HFF-Myc (cell line): ENCODE results near the gene CDH13.

Source experiments
- DNase-seq: peaks from one replicate; pipeline ENCODE4 v3.0.0-alpha.2; 2011; ENCODE audit warnings: low read depth; ENCODE audit errors: extremely low read depth
- H3K4me3 ChIP-seq: replicated peaks from 2 replicates; pipeline ENCODE4 v1.5.1; 2011; ENCODE audit warnings: low read depth, mild to moderate bottlenecking, control low read depth, low read length
- TF ChIP-seq, protein P1 (sequence below): IDR thresholded peaks from 2 replicates; pipeline ENCODE4 v1.5.1; 2012; ENCODE audit warnings: mild to moderate bottlenecking, low read depth, low read length, control low read depth; ENCODE audit errors: missing control alignments

CDH13 gene

DNA sequence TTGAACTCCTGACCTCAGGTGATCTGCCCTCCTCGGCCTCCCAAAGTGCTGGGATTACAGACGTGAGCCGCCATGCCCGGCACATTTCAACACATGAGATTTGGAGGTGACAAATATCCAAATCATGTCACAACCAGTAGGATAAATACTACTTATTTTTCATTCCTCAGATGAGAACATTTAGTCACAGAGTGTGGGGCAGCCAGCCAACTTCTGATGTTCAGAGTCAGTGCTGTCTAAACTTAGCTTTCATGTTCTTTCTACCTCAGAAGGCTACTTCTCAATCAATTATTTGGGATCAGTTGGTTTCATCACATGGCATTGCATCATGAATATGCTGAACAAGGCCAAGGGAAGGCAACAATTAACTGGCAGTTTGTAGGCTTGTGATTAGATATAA, 134.5 kb downstream of the CDH13 start:
- no peak overlapping the region for H3K4me3 ChIP-seq
- DNase-seq, result no peak
- TF ChIP-seq, protein P1, sequence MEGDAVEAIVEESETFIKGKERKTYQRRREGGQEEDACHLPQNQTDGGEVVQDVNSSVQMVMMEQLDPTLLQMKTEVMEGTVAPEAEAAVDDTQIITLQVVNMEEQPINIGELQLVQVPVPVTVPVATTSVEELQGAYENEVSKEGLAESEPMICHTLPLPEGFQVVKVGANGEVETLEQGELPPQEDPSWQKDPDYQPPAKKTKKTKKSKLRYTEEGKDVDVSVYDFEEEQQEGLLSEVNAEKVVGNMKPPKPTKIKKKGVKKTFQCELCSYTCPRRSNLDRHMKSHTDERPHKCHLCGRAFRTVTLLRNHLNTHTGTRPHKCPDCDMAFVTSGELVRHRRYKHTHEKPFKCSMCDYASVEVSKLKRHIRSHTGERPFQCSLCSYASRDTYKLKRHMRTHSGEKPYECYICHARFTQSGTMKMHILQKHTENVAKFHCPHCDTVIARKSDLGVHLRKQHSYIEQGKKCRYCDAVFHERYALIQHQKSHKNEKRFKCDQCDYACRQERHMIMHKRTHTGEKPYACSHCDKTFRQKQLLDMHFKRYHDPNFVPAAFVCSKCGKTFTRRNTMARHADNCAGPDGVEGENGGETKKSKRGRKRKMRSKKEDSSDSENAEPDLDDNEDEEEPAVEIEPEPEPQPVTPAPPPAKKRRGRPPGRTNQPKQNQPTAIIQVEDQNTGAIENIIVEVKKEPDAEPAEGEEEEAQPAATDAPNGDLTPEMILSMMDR, result no peak

DNA sequence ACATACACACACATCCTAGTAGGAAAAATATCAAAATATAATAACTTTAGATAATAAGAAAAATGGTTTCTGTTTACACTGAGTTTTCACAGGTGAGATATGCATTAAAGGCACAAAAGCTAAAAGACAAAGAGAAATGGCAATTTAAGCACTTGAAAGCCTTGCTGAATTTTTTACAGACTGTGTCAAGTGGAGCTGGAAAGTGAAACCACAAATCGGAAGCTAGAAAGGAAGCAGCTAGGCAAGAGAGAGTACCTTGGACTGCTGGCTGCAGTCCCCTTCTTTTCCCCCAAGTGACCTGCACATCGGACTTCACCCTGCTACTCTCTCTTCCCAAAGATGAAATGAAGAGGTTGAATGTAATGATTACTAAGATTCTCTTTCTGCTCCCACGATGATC, 135.1 kb downstream of the CDH13 start:
- TF ChIP-seq, protein P1, result no peak
- no peak for DNase-seq
- H3K4me3 ChIP-seq, result no peak overlapping the region

DNA sequence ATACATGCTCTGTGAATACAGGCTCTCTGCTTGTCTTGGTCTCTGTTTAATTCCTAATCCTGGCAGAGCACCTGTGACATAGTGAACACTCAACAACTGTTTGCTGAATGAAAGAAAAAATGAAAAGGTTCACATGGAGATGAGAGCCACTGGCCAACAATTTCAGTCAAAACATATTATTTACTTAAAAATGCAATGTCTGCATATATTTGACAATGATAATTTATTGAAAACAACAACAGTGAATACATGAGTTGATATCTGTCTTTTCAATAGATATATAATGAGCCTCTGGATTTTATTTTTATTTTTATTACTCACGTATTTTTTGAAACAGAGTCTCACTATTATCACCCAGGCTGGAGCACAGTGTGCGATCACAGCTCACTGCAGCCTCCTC, 136.6 kb downstream of the CDH13 start:
- DNase-seq, result no peak
- TF ChIP-seq, protein P1, result no peak
- H3K4me3 ChIP-seq, result no peak overlapping the region

DNA sequence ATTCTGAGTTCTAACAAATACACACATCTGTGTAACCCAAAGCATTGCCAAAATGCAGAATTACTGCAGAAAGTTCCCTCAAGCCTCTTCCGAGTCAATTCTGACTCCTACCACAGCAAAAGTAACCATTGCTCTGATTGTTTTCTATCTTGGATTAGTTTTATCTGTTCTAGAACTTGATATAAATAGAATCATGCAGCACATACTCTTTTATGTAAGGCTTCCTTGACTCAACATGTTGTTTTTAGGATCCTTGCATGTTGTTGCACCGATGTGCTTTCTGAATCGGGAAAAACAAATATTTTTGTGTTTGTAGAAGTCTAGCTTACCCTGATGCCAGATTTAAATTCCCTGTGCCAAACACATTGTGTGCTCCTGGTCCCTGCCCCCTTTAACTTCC, 140.4 kb downstream of the CDH13 start:
- TF ChIP-seq, protein P1, result no peak
- H3K4me3 ChIP-seq, result no peak overlapping the region
- no peak for DNase-seq

DNA sequence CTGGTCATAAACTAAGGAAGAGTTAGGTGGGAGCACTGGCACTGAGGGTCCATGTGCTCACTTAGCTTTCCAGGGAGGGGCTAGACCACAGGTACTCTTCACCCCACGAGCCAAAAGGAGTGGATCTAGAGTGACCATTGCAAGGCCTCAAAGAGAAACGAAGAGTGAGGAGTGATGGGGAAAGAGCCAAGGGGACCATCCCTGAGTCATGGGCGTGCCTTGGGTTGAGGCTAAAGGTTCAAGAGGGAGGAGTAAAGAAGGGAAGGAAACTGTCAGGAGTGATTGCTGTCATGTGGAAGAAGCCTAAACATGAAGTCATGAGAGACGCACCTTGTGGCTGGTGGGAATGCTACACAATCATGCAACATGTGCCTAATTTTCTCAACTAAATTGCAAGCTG, 141.0 kb downstream of the CDH13 start:
- no peak for DNase-seq
- H3K4me3 ChIP-seq, result no peak overlapping the region
- TF ChIP-seq, protein P1, result no peak

DNA sequence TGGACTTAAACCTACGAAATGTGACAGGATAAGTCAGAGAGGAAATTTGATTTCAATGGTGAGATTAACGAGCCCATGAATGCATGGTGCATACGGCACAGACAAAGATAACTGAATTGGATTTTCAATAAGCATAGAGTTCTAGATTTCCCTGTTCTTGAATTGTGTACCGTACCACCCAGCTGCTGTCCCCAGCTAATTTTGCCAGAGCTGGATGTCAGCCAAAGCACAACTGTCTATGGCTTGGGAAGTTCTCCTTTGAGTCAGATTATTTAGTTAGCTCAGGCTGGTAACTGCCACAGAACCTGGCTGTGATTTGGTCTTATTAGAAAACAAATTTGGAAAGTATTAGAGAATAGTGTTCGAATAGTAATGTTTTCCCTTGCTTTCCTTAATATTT, 143.1 kb downstream of the CDH13 start:
- no peak overlapping the region for H3K4me3 ChIP-seq
- TF ChIP-seq, protein P1, result no peak
- DNase-seq, result no peak

DNA sequence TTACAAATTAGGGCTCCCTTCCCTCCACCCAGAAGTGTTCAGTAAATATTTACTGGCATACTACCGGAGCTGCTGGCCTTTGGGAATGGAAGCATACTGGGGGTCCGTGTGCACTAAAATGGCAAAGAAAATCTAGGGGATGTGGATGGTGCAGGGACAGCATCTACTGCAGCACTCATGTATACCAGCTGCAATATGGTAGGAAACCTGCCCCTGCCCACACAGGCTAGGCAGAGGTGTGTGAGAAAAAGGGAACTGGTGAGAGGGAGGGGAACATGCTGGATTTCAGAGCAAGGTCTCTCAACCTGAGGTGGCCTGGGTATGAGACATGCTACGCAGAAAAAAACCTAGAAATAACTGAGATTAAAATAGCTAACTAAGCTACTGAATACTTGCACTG, 145.4 kb downstream of the CDH13 start:
- no peak overlapping the region for H3K4me3 ChIP-seq
- DNase-seq, result no peak
- TF ChIP-seq, protein P1, result no peak
